HEK293 (cell line): Measurements from ENCODE around the gene FTCD.

Experiments
- CTCF ChIA-PET: fragments of 350-600 bp; formaldehyde crosslinking; extraction: SDS; loops from one replicate; lab custom pipeline; 2021; ENCODE audit warnings: antibody characterized with exemption; lab: Yijun Ruan, JAX
- POLR2A ChIA-PET: fragments of 300-600 bp; formaldehyde crosslinking; extraction: SDS; loops from one replicate; lab custom pipeline; 2020; ENCODE audit warnings: antibody characterized with exemption, inconsistent platforms; lab: Yijun Ruan, JAX
- H3K27ac ChIP-seq: fragments of 200-500 bp; sonication (Bioruptor generic); 2 replicates; pipeline ENCODE4 v1.5.1; 2014; ENCODE audit warnings: low read depth, low read length, control low read depth, inconsistent platforms; ENCODE audit errors: extremely low read depth
- H3K36me3 ChIP-seq, 2 experiments: fragments of 200-500 bp in 1 of 2; sonication (Bioruptor generic) in 1 of 2; 1 replicate in 1 of 2; 2 replicates in 1 of 2; pipeline ENCODE4 v1.5.1; 2014 to 2017; ENCODE audit warnings: inconsistent platforms in 2 of 2, low read length in 2 of 2; ENCODE audit not compliant: control insufficient read depth in 2 of 2, insufficient read depth in 1 of 2
- H3K4me1 ChIP-seq: fragments of 200-500 bp; sonication (Bioruptor generic); 2 replicates; pipeline ENCODE4 v1.5.1; 2014; ENCODE audit warnings: mild to moderate bottlenecking, low read length, inconsistent platforms; ENCODE audit not compliant: control insufficient read depth, insufficient read depth
- H3K4me3 ChIP-seq: 2 replicates; pipeline ENCODE4 v1.5.1; 2011; ENCODE audit warnings: low read depth, mild to moderate bottlenecking, control low read depth, low read length, moderate library complexity
- H3K9me3 ChIP-seq: fragments of 200-500 bp; sonication (Bioruptor generic); 2 replicates; pipeline ENCODE4 v1.5.1; 2014; ENCODE audit warnings: low read depth, low read length, inconsistent platforms; ENCODE audit not compliant: control insufficient read depth, insufficient read depth
- GLIS2 ChIP-seq: fragments of 450-650 bp; formaldehyde crosslinking; IDR thresholded peaks from 2 replicates; pipeline ENCODE4 v1.5.1; 2016; ENCODE audit warnings: missing biosample characterization, missing genetic modification characterization
- KLF16 ChIP-seq: fragments of 450-650 bp; formaldehyde crosslinking; IDR thresholded peaks from 2 replicates; pipeline ENCODE4 v1.5.1; 2017; ENCODE audit warnings: missing biosample characterization, missing genetic modification characterization
- PRDM2 ChIP-seq: fragments of 450-650 bp; formaldehyde crosslinking; IDR thresholded peaks from 2 replicates; pipeline ENCODE4 v1.5.1; 2016; ENCODE audit warnings: missing biosample characterization, missing genetic modification characterization, borderline replicate concordance
- PRDM6 ChIP-seq: fragments of 450-650 bp; formaldehyde crosslinking; IDR thresholded peaks from 2 replicates; pipeline ENCODE4 v1.5.1; 2017; ENCODE audit warnings: missing biosample characterization, missing genetic modification characterization
- RBAK ChIP-seq: fragments of 450-650 bp; formaldehyde crosslinking; IDR thresholded peaks from 2 replicates; pipeline ENCODE4 v1.5.1; 2016; ENCODE audit warnings: missing biosample characterization, missing genetic modification characterization
- REPIN1 ChIP-seq: fragments of 450-650 bp; formaldehyde crosslinking; IDR thresholded peaks from 2 replicates; pipeline ENCODE4 v1.5.1; 2017; ENCODE audit warnings: missing biosample characterization, missing genetic modification characterization, low read depth
- TRIM28 ChIP-seq: IDR thresholded peaks from 2 replicates; pipeline ENCODE4 v1.6.1; 2011; ENCODE audit warnings: low read length, control low read depth, borderline replicate concordance
- WT1 ChIP-seq: fragments of 450-650 bp; formaldehyde crosslinking; IDR thresholded peaks from 2 replicates; pipeline ENCODE4 v1.5.1; 2016; ENCODE audit warnings: missing biosample characterization, missing genetic modification characterization
- YY1 ChIP-seq: fragments of 450-650 bp; formaldehyde crosslinking; IDR thresholded peaks from 2 replicates; pipeline ENCODE4 v1.5.1; 2018; ENCODE audit warnings: missing biosample characterization, missing genetic modification characterization
- ZBTB20 ChIP-seq: fragments of 450-650 bp; formaldehyde crosslinking; IDR thresholded peaks from 2 replicates; pipeline ENCODE4 v1.5.1; 2016; ENCODE audit warnings: missing biosample characterization, missing genetic modification characterization
- ZBTB7A ChIP-seq: fragments of 450-650 bp; formaldehyde crosslinking; IDR thresholded peaks from 2 replicates; pipeline ENCODE4 v1.5.1; 2016; ENCODE audit warnings: low read depth, missing biosample characterization, missing genetic modification characterization
- ZNF157 ChIP-seq: fragments of 450-650 bp; formaldehyde crosslinking; IDR thresholded peaks from 2 replicates; pipeline ENCODE4 v1.5.1; 2016; ENCODE audit warnings: missing biosample characterization, missing genetic modification characterization
- ZNF211 ChIP-seq: fragments of 450-650 bp; formaldehyde crosslinking; IDR thresholded peaks from 2 replicates; pipeline ENCODE4 v1.5.1; 2016; ENCODE audit warnings: low read depth, missing biosample characterization, missing genetic modification characterization
- ZNF280C ChIP-seq: fragments of 450-650 bp; formaldehyde crosslinking; IDR thresholded peaks from 2 replicates; pipeline ENCODE4 v1.5.1; 2016; ENCODE audit warnings: missing biosample characterization, missing genetic modification characterization
- ZNF449 ChIP-seq: fragments of 450-650 bp; formaldehyde crosslinking; IDR thresholded peaks from 2 replicates; pipeline ENCODE4 v1.5.1; 2017; ENCODE audit warnings: missing biosample characterization, mild to moderate bottlenecking, missing genetic modification characterization, moderate library complexity
- ZNF48 ChIP-seq: fragments of 450-650 bp; formaldehyde crosslinking; IDR thresholded peaks from 2 replicates; pipeline ENCODE4 v1.5.1; 2016; ENCODE audit warnings: missing biosample characterization, missing genetic modification characterization
- ZNF549 ChIP-seq: fragments of 450-650 bp; IDR thresholded peaks from 2 replicates; pipeline ENCODE4 v1.5.1; 2018; ENCODE audit warnings: missing biosample characterization, missing genetic modification characterization, mild to moderate bottlenecking, inconsistent platforms, moderate library complexity
- ZNF621 ChIP-seq: fragments of 450-650 bp; formaldehyde crosslinking; IDR thresholded peaks from 2 replicates; pipeline ENCODE4 v1.5.1; 2017; ENCODE audit warnings: missing biosample characterization, missing genetic modification characterization
- ZNF658 ChIP-seq: fragments of 450-650 bp; formaldehyde crosslinking; IDR thresholded peaks from 2 replicates; pipeline ENCODE4; 2016; ENCODE audit warnings: missing biosample characterization, missing genetic modification characterization
- ZNF670 ChIP-seq: fragments of 450-650 bp; formaldehyde crosslinking; IDR thresholded peaks from 2 replicates; pipeline ENCODE4 v1.5.1; 2016; ENCODE audit warnings: missing biosample characterization, missing genetic modification characterization, low read depth
- ZNF747 ChIP-seq: fragments of 450-650 bp; formaldehyde crosslinking; IDR thresholded peaks from 2 replicates; pipeline ENCODE4 v1.5.1; 2016; ENCODE audit warnings: missing biosample characterization, missing genetic modification characterization
- TF ChIP-seq, protein P1 (sequence below): fragments of 450-650 bp; formaldehyde crosslinking; conservative IDR thresholded peaks from 2 replicates; pipeline ENCODE4 v1.5.1; 2016; ENCODE audit warnings: low read depth, missing biosample characterization, missing genetic modification characterization

FTCD gene

DNA sequence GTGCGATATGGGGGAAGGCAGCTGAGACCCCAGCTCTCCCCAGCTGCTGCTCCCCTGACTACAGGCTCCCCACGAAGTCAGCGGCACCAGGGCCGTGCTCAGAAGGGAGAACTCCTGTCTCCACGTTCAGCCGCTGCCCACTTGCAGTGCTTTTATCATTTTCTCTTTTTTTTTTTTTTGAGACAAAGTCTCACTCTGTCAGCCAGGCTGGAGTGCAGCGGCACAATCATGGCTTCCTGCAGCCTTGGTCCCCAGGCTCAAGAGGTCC lies 933 bp upstream of the FTCD start (continued):
- TF ChIP-seq PRDM2 (tag by site-specific recombination) (no peak), ZNF48 (tag by site-specific recombination) (no peak), ZNF549 (tag by site-specific recombination) (no peak), RBAK (no peak), YY1 (tag by site-specific recombination) (no peak), WT1 (tag by site-specific recombination) (no peak), ZNF747 (tag by site-specific recombination) (no peak), ZNF670 (tag by site-specific recombination) (no peak), PRDM6 (no peak)

GRCh38 chr21:46154955-46155513 lies 345 bp downstream of the FTCD start:
- no peaks in the 10 kb centered on the region for H3K36me3 ChIP-seq
- no peaks in the 10 kb centered on the region for H3K9me3 ChIP-seq
- CTCF ChIA-PET, result interaction anchor here (0.6 kb wide), 1 partner anchor 293 kb away, joined by 4 read pairs; no protein-coding TSS in a partner anchor
- H3K27ac ChIP-seq, result no peak overlapping the region
- POLR2A ChIA-PET, result no interaction called here
- H3K4me1 ChIP-seq, result no peaks in the 10 kb centered on the region
- H3K4me3 ChIP-seq, result no peak overlapping the region
- TF ChIP-seq ZNF621 (tag by site-specific recombination), result no peak
- TF ChIP-seq ZNF211 (tag by site-specific recombination), result no peak
- no peak for TF ChIP-seq REPIN1 (tag by site-specific recombination)
- no peak for TF ChIP-seq ZBTB20 (tag by site-specific recombination)
- no peak for TF ChIP-seq GLIS2
- TF ChIP-seq ZNF670 (tag by site-specific recombination), result no peak
- no peak for TF ChIP-seq ZNF157 (tag by site-specific recombination)
- TF ChIP-seq, protein P1, sequence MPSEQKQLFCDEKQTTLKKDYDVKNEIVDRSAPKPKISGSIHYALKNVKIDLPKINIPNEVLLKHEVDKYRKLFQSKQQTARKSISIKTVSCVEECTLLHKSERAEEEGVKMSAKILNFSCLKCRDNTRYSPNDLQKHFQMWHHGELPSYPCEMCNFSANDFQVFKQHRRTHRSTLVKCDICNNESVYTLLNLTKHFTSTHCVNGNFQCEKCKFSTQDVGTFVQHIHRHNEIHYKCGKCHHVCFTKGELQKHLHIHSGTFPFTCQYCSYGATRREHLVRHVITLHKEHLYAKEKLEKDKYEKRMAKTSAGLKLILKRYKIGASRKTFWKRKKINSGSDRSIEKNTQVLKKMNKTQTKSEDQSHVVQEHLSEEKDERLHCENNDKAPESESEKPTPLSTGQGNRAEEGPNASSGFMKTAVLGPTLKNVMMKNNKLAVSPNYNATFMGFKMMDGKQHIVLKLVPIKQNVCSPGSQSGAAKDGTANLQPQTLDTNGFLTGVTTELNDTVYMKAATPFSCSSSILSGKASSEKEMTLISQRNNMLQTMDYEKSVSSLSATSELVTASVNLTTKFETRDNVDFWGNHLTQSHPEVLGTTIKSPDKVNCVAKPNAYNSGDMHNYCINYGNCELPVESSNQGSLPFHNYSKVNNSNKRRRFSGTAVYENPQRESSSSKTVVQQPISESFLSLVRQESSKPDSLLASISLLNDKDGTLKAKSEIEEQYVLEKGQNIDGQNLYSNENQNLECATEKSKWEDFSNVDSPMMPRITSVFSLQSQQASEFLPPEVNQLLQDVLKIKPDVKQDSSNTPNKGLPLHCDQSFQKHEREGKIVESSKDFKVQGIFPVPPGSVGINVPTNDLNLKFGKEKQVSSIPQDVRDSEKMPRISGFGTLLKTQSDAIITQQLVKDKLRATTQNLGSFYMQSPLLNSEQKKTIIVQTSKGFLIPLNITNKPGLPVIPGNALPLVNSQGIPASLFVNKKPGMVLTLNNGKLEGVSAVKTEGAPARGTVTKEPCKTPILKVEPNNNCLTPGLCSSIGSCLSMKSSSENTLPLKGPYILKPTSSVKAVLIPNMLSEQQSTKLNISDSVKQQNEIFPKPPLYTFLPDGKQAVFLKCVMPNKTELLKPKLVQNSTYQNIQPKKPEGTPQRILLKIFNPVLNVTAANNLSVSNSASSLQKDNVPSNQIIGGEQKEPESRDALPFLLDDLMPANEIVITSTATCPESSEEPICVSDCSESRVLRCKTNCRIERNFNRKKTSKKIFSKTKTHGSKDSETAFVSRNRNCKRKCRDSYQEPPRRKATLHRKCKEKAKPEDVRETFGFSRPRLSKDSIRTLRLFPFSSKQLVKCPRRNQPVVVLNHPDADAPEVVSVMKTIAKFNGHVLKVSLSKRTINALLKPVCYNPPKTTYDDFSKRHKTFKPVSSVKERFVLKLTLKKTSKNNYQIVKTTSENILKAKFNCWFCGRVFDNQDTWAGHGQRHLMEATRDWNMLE (tag by site-specific recombination), result no peak
- no peak for TF ChIP-seq ZNF449 (tag by site-specific recombination)
- no peak for TF ChIP-seq ZBTB7A (tag by site-specific recombination)
- no peak for TF ChIP-seq KLF16 (tag by site-specific recombination)
- TF ChIP-seq TRIM28, result no peak
- no peak for TF ChIP-seq ZNF658
- TF ChIP-seq ZNF280C, result no peak
